ENCODE data around the gene TYMP.

DNA sequence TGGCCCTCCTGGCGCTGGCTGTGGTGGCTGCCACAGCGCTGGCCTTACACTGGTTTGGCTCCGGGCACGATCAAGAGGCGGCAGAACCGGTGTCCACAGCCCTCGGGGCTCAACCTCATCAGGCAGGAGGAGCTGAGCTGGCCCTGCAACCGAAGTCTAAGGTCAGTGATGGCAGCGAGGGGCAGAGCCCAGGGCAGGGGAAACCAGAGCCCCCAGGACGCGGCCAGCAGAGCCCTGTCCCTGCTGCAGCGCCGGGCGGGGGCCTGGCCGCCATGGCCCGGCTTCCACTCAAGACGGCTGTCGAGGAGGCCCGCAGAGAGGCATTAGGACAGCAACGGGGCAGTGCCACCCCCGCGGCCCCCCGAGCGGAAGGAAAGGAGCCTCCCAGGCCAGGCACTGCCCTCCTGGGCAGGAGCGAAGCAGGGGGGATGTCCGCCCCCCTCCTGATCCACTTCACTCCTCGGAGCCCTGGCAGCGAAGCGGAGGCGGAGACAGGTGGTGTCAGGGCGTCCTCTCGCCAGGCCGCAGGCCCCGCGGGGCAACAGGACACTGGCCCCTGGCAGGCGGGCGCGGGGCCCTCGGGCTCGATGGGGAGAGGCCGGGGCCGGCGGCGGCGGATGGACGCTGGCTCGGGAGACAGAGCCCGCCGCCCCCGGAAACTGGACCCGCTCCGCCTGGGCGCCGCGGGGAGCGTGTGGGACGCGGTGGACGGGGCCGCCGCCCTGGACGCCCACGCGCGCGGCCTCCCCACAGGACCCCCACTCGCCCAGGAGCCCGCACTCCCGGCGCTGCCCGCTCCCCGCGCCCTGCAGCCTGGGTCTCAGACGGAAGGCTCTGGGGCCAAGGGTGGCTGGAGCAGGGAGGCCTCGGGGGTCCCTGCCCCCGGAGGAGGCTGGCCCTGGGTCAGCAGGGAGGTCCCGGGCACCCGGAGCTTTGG, 16.8 kb upstream of the TYMP start:
- TF ChIP-seq CTCF (IDR thresholded peaks at IDR 0.05) (no peak), GABPA (IDR thresholded peaks at IDR 0.05; ENCODE audit: low read depth) (no peak), EZH2phosphoT487 (IDR thresholded peaks at IDR 0.05; ENCODE audit: borderline replicate concordance, low read depth) (no peak), POLR2AphosphoS5 (IDR thresholded peaks at IDR 0.05; ENCODE audit: low read depth, low read length) (no peak), USF2 (IDR thresholded peaks at IDR 0.05; ENCODE audit: borderline replicate concordance, low read depth, low read length) (no peak), FOSL2 (IDR thresholded peaks at IDR 0.05; ENCODE audit: borderline replicate concordance, low read depth) (no peak), TAF1 (IDR thresholded peaks at IDR 0.05; ENCODE audit: borderline replicate concordance, low read depth, low read length) (no peak), MXI1 (IDR thresholded peaks at IDR 0.05; ENCODE audit: low read depth, low read length) (no peak), FOXJ3 (CRISPR knock-in tag; IDR thresholded peaks at IDR 0.05) (no peak)
- TF ChIP-seq, protein P1, sequence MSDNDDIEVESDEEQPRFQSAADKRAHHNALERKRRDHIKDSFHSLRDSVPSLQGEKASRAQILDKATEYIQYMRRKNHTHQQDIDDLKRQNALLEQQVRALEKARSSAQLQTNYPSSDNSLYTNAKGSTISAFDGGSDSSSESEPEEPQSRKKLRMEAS (IDR thresholded peaks at IDR 0.05; ENCODE audit: low read depth), result no peak
- TF ChIP-seq, protein P2, sequence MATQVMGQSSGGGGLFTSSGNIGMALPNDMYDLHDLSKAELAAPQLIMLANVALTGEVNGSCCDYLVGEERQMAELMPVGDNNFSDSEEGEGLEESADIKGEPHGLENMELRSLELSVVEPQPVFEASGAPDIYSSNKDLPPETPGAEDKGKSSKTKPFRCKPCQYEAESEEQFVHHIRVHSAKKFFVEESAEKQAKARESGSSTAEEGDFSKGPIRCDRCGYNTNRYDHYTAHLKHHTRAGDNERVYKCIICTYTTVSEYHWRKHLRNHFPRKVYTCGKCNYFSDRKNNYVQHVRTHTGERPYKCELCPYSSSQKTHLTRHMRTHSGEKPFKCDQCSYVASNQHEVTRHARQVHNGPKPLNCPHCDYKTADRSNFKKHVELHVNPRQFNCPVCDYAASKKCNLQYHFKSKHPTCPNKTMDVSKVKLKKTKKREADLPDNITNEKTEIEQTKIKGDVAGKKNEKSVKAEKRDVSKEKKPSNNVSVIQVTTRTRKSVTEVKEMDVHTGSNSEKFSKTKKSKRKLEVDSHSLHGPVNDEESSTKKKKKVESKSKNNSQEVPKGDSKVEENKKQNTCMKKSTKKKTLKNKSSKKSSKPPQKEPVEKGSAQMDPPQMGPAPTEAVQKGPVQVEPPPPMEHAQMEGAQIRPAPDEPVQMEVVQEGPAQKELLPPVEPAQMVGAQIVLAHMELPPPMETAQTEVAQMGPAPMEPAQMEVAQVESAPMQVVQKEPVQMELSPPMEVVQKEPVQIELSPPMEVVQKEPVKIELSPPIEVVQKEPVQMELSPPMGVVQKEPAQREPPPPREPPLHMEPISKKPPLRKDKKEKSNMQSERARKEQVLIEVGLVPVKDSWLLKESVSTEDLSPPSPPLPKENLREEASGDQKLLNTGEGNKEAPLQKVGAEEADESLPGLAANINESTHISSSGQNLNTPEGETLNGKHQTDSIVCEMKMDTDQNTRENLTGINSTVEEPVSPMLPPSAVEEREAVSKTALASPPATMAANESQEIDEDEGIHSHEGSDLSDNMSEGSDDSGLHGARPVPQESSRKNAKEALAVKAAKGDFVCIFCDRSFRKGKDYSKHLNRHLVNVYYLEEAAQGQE (IDR thresholded peaks at IDR 0.05; ENCODE audit: low read depth, low read length), result no peak

Data from SK-N-SH (cell line).